ENCODE measurements around the gene LHFPL2.

Gene LHFPL2

DNA sequence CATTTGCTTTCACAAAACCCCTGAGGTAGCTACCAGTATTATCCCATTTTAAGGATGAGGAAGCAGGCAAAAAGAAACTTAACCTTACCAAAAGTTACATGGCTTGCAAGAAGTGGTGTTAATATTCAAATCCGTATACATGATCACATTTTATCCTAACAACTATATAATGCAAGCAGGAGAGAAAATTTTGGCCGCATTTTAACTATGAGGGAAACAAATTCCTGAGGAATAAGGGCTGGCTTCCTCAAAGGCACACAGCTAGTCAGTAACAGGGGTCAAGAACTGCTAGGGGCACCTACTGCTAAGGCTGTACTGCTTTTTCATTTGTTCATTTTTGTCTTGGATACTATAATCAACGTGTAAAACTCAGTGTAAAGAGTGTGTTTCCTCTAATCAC is 81.0 kb downstream of the LHFPL2 start:
- Histone ChIP-seq H3K4me3 (no peak overlapping the region), H3K27ac (peak overlapping the region in 1 of 2 donors; percentile 47)
- TF ChIP-seq, protein P1, sequence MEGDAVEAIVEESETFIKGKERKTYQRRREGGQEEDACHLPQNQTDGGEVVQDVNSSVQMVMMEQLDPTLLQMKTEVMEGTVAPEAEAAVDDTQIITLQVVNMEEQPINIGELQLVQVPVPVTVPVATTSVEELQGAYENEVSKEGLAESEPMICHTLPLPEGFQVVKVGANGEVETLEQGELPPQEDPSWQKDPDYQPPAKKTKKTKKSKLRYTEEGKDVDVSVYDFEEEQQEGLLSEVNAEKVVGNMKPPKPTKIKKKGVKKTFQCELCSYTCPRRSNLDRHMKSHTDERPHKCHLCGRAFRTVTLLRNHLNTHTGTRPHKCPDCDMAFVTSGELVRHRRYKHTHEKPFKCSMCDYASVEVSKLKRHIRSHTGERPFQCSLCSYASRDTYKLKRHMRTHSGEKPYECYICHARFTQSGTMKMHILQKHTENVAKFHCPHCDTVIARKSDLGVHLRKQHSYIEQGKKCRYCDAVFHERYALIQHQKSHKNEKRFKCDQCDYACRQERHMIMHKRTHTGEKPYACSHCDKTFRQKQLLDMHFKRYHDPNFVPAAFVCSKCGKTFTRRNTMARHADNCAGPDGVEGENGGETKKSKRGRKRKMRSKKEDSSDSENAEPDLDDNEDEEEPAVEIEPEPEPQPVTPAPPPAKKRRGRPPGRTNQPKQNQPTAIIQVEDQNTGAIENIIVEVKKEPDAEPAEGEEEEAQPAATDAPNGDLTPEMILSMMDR (IDR thresholded peaks at IDR 0.05), result no peak
- no peak for DNase-seq (ENCODE audit: low spot score)

DNA sequence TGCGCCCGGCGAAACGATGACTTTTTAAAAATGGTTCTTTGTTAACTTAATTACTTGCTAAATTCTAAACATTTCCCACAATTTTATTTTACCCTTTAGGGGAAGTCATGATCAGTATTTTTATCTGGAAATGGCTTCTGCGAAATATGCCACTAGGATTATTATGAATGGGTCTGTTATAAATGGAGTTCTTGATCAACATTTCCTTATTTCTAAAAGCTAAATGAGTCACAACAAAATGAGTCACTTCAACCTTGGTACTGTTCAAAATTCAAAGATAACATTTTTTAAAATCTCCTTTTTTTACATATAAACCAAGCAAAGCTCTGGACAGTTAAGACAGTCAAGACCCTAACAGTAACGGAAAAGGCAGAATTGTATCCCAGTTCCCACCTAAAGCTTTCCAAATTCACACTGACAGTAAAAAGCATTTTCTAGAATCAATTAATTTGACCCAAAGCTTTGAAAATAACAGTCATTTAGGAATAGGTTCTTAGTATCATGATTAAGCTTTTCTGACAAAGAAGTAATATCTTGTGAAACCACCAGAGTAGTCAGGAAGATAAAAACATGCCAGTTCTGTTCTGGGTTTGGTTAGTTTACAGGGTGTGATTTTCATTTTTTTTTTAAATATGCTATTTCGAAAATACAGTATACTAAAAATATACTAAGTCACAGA is 81.7 kb downstream of the LHFPL2 start:
- Histone ChIP-seq H3K4me3 (no peak overlapping the region), H3K27ac (peak overlapping the region in 1 of 2 donors; percentile 61)
- TF ChIP-seq, protein P1 (IDR thresholded peaks at IDR 0.05), result no peak
- DNase-seq (ENCODE audit: low spot score), result no peak

DNA sequence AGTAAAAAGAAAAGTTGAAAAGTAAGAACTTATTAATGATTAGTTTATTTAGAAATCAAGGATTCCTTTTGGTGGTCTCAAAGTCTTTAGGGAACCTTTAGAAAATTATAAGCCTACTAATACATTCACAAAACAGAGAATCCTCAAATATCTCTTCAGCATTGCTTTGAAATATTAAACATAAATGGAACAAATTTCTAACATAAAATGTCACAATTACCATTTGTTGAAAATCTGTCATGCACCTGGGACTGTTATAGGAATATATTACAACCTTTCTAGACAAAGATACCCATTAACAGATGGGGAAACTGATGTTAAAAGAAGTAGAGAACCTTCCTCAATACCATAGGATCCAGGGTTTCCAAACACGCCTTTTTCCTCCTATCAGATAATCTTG is 83.2 kb downstream of the LHFPL2 start:
- no peak overlapping the region for H3K4me3 ChIP-seq
- DNase-seq (ENCODE audit: low spot score), result no peak
- TF ChIP-seq, protein P1 (IDR thresholded peaks at IDR 0.05), result no peak
- no peak overlapping the region for H3K27ac ChIP-seq

DNA sequence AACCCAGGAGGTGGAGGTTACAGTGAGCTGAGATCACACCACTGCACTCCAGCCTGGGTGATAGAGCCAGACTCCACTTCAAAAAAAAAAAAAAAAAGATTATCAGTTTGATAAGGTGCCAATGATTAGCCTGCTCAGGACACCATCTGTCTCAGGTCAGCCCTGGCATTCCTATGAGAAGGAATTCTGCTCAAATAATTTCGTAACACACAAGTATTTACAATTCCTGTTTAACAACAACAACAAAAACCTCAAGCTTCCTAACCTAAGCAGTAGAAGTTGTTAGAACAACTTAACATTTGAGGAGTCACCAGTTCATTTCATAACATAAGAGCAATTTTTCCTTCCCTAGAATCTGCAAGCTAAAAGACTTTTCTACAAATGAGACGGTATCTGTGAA is 85.0 kb downstream of the LHFPL2 start:
- no peak overlapping the region for H3K27ac ChIP-seq
- no peak overlapping the region for H3K4me3 ChIP-seq
- no peak for DNase-seq (ENCODE audit: low spot score)
- TF ChIP-seq, protein P1 (IDR thresholded peaks at IDR 0.05), result no peak

DNA sequence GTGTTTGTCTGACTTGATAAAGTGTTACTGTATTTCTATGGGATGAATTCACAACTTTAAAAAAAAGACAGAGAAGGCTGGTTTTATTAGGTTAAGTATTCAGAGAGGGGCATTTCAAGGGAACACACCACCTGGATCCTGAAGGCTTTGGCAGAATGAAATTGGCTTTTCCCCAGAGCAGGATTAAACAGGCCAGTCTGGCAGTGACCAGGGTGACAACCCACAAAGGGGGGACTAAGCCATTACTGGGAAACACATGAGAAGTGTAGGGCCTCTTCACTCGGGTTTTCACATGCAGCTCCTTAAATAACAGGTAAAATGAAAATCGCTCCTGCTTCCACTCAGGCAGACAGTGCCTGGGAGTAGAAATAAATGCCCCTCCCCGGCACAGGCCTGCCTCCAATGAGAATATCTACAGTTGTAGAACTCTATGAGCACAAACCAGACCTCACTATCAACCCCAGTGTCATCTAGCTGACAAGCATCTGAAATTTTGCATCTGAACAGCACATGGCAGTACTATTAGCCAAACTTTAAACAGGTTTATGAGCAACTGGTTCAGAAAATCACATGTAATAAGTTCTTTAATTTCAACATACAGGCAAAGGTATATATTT is 85.8 kb downstream of the LHFPL2 start:
- no peak overlapping the region for H3K4me3 ChIP-seq
- H3K27ac ChIP-seq, result no peak overlapping the region
- TF ChIP-seq, protein P1 (IDR thresholded peaks at IDR 0.05), result no peak
- no peak for DNase-seq (ENCODE audit: low spot score)

DNA sequence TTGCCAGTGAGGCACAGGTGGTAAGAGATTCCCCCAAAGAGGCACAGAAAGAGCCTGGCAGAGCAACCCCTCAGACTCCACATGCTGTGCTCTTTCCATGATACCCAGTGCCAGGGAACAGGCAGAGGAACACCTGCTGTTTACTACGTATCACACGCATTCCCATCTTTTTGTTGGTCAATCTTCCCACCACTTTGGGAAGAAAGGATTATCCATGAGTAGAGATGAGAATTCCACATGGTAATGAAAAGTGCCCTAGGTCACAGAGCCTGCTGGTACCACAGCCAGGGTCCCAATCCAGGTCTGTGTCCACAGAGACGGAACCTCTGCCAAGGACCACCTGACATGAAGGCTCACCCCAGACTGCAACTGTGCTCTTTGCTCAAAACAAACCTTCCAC is 86.6 kb downstream of the LHFPL2 start:
- Histone ChIP-seq H3K4me3 (no peak overlapping the region), H3K27ac (no peak overlapping the region)
- TF ChIP-seq, protein P1 (IDR thresholded peaks at IDR 0.05), result no peak
- DNase-seq (ENCODE audit: low spot score), result no peak

DNA sequence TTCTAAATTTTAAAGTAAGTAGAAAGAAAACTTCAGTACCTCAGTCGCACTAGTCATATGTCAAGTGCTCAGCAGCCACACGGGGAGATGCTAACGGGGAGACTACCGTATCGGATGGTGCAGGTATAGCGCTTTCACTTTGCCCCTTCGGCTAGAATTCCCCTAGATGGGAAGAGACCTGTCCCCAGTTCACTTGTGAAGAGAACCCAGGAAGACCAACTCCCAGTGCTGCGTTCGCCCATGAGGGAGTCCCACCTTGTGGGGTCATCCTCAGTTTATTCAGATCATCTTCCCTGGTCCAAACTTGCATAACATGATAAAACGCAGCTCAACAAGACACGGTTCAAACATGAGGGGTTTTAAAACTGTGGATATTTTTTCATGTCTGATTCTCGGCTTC is 87.3 kb downstream of the LHFPL2 start:
- TF ChIP-seq, protein P1 (IDR thresholded peaks at IDR 0.05), result no peak
- no peak overlapping the region for H3K27ac ChIP-seq
- DNase-seq (ENCODE audit: low spot score), result no peak
- no peak overlapping the region for H3K4me3 ChIP-seq

Data from coronary artery (tissue), 2 donors.